ENCODE results near the gene ZSWIM6. TPM values are rescaled to one million over a fixed set of nuclear protein-coding genes. Genes with fewer than 3 reads are reported as not detected.

ZSWIM6 gene
- total RNA-seq, 1 experiment from 2014 or later, result 10.8 TPM

DNA sequence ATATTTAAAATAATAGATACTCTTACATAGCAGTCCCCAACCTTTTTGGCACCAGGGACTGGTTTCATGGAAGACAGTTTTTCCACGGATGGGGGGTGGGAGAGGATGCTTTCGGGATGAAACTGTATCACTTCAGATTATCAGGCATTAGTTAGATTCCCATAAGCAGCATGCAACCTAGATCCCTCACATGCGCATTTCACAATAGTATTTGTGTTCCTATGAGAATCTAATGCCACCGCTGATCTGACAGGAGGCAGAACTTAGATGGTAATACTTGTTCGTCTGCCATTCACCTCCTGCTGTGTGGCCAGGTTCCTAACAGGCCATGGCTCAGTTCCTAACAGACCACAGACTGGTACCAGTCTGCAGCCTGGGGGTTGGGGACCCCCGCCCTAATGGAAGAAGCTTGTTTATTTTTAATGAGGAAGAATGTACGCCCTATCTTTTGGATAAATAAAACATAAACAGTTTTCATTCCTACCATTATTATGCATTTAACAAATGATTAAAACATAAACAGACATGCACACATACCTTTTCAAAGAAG, 187.7 kb downstream of the ZSWIM6 start:
- Histone ChIP-seq H3K4me3 (ENCODE audit: low read depth in 2 of 2, low read length in 2 of 2) (no peak overlapping the region), H3K27me3 (ENCODE audit: control insufficient read depth, insufficient read depth, low read length) (no peaks in the 10 kb centered on the region), H3K9me3 (ENCODE audit: control insufficient read depth, insufficient read depth, low read depth, low read length) (no peaks in the 10 kb centered on the region; the same call in 1 of the 2 replicates), H3K36me3 (ENCODE audit: control insufficient read depth, insufficient read depth, low read length) (no peaks in the 10 kb centered on the region; the same call in 1 of the 2 replicates), H3K4me1 (ENCODE audit: control insufficient read depth, insufficient read depth, low read length) (no peaks in the 10 kb centered on the region), H3K27ac (ENCODE audit: low read length) (no peak overlapping the region)
- ChIA-PET CTCF (no interaction called here), POLR2A (no interaction called here)
- BruUV-seq (replicated peaks), result no TSS peak
- in situ Hi-C loops (cut with HindIII; ENCODE audit: low pct_unique_long_range_greater_than_20kb, low sequenced_read_pairs) (no loop called here), intact Hi-C loops (cut with micrococcal nuclease; ENCODE audit: unreplicated experiment) (no loop called here)
- DNase-seq (ENCODE audit: low read depth, low spot score) (no peak), ATAC-seq (no peak)
- TF ChIP-seq, protein P1, sequence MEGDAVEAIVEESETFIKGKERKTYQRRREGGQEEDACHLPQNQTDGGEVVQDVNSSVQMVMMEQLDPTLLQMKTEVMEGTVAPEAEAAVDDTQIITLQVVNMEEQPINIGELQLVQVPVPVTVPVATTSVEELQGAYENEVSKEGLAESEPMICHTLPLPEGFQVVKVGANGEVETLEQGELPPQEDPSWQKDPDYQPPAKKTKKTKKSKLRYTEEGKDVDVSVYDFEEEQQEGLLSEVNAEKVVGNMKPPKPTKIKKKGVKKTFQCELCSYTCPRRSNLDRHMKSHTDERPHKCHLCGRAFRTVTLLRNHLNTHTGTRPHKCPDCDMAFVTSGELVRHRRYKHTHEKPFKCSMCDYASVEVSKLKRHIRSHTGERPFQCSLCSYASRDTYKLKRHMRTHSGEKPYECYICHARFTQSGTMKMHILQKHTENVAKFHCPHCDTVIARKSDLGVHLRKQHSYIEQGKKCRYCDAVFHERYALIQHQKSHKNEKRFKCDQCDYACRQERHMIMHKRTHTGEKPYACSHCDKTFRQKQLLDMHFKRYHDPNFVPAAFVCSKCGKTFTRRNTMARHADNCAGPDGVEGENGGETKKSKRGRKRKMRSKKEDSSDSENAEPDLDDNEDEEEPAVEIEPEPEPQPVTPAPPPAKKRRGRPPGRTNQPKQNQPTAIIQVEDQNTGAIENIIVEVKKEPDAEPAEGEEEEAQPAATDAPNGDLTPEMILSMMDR (IDR thresholded peaks at IDR 0.05), result no peak
- no peak for TF ChIP-seq SIN3A (IDR thresholded peaks at IDR 0.05; ENCODE audit: borderline replicate concordance, insufficient read depth, low read depth, low read length)
- TF ChIP-seq TCF7L2 (IDR thresholded peaks at IDR 0.05; ENCODE audit: low read depth, low read length), result no peak
- no peak for TF ChIP-seq POLR2AphosphoS5 (IDR thresholded peaks at IDR 0.05; ENCODE audit: low read depth, low read length)
- TF ChIP-seq, protein P2, sequence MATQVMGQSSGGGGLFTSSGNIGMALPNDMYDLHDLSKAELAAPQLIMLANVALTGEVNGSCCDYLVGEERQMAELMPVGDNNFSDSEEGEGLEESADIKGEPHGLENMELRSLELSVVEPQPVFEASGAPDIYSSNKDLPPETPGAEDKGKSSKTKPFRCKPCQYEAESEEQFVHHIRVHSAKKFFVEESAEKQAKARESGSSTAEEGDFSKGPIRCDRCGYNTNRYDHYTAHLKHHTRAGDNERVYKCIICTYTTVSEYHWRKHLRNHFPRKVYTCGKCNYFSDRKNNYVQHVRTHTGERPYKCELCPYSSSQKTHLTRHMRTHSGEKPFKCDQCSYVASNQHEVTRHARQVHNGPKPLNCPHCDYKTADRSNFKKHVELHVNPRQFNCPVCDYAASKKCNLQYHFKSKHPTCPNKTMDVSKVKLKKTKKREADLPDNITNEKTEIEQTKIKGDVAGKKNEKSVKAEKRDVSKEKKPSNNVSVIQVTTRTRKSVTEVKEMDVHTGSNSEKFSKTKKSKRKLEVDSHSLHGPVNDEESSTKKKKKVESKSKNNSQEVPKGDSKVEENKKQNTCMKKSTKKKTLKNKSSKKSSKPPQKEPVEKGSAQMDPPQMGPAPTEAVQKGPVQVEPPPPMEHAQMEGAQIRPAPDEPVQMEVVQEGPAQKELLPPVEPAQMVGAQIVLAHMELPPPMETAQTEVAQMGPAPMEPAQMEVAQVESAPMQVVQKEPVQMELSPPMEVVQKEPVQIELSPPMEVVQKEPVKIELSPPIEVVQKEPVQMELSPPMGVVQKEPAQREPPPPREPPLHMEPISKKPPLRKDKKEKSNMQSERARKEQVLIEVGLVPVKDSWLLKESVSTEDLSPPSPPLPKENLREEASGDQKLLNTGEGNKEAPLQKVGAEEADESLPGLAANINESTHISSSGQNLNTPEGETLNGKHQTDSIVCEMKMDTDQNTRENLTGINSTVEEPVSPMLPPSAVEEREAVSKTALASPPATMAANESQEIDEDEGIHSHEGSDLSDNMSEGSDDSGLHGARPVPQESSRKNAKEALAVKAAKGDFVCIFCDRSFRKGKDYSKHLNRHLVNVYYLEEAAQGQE (IDR thresholded peaks at IDR 0.05; ENCODE audit: insufficient read depth in 1 of 2, low read depth in 2 of 2, low read length in 1 of 2), result no peak

DNA sequence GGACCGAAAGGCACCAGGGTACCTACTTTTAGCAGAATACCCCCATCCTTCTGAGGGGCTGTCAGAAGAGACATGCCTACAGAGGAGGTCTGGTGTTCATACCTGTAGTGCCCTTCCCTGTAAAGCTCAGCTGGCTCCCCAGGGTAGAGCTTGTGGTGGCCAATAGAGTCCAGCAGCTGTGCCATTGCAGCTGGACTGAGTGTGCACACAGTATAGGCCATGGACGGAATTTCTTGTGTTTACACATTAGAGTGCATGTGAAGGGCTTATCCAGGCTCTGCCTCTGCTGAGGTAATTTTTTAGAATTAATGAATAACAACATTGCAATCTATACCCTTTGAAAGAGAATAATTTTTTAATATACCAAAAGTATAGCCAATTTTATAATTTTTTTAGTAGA, 191.0 kb downstream of the ZSWIM6 start:
- no TSS peak for BruUV-seq (replicated peaks)
- no peak for ATAC-seq
- no peak for DNase-seq (ENCODE audit: low read depth, low spot score)
- Histone ChIP-seq H3K27ac (ENCODE audit: low read length) (no peak overlapping the region), H3K36me3 (ENCODE audit: control insufficient read depth, insufficient read depth, low read length) (no peaks in the 10 kb centered on the region; the same call in 1 of the 2 replicates), H3K9me3 (ENCODE audit: control insufficient read depth, insufficient read depth, low read depth, low read length) (no peaks in the 10 kb centered on the region), H3K4me1 (ENCODE audit: control insufficient read depth, insufficient read depth, low read length) (no peaks in the 10 kb centered on the region), H3K4me3 (ENCODE audit: low read depth in 2 of 2, low read length in 2 of 2) (no peak overlapping the region), H3K27me3 (ENCODE audit: control insufficient read depth, insufficient read depth, low read length) (no peaks in the 10 kb centered on the region)
- CTCF ChIA-PET, result no interaction called here
- in situ Hi-C loops (cut with HindIII; ENCODE audit: low pct_unique_long_range_greater_than_20kb, low sequenced_read_pairs) (no loop called here), intact Hi-C loops (cut with micrococcal nuclease; ENCODE audit: unreplicated experiment) (no loop called here)
- TF ChIP-seq TCF7L2 (IDR thresholded peaks at IDR 0.05; ENCODE audit: low read depth, low read length), result no peak
- TF ChIP-seq, protein P2 (IDR thresholded peaks at IDR 0.05; ENCODE audit: insufficient read depth in 1 of 2, low read depth in 2 of 2, low read length in 1 of 2), result no peak
- TF ChIP-seq POLR2AphosphoS5 (IDR thresholded peaks at IDR 0.05; ENCODE audit: low read depth, low read length), result no peak
- no peak for TF ChIP-seq SIN3A (IDR thresholded peaks at IDR 0.05; ENCODE audit: borderline replicate concordance, insufficient read depth, low read depth, low read length)
- TF ChIP-seq, protein P1 (IDR thresholded peaks at IDR 0.05), result no peak
- POLR2A ChIA-PET, result no interaction called here
